Panc1 (cell line): ENCODE measurements around the gene HAUS1.

ENCODE experiments used
- CTCF ChIP-seq: fragments of 450-650 bp; IDR thresholded peaks from 2 replicates; pipeline ENCODE4 v1.5.1; 2017; ENCODE audit warnings: mild to moderate bottlenecking
- REST ChIP-seq, 2 experiments: IDR thresholded peaks; 2 replicates each; pipeline ENCODE4 v1.6.1; 2011 to 2012; ENCODE audit warnings: low read depth in 2 of 2, control low read depth in 1 of 2, low read length in 1 of 2, mild to moderate bottlenecking in 1 of 2, moderate library complexity in 1 of 2; ENCODE audit not compliant: insufficient read depth in 1 of 2

GRCh38 chr18:46133534-46133933 lies 29.3 kb downstream of the HAUS1 start:
- TF ChIP-seq CTCF (no peak), REST (IDR thresholded peaks at IDR 0.05; ENCODE audit: insufficient read depth in 1 of 2, low read depth in 2 of 2, low read length in 1 of 2) (no peak)
